HS-5 (cell line): ENCODE results near the gene DDX41.
"Not testable (repeated sequence)": the region's sequence is repeated elsewhere in the genome, so short reads cannot be mapped to it uniquely, and the experiment has no call there.

Experiments used
- DNase-seq: peaks from one replicate; pipeline ENCODE4 v3.0.0-alpha.2; 2012; ENCODE audit warnings: low read depth

DDX41 gene

DNA sequence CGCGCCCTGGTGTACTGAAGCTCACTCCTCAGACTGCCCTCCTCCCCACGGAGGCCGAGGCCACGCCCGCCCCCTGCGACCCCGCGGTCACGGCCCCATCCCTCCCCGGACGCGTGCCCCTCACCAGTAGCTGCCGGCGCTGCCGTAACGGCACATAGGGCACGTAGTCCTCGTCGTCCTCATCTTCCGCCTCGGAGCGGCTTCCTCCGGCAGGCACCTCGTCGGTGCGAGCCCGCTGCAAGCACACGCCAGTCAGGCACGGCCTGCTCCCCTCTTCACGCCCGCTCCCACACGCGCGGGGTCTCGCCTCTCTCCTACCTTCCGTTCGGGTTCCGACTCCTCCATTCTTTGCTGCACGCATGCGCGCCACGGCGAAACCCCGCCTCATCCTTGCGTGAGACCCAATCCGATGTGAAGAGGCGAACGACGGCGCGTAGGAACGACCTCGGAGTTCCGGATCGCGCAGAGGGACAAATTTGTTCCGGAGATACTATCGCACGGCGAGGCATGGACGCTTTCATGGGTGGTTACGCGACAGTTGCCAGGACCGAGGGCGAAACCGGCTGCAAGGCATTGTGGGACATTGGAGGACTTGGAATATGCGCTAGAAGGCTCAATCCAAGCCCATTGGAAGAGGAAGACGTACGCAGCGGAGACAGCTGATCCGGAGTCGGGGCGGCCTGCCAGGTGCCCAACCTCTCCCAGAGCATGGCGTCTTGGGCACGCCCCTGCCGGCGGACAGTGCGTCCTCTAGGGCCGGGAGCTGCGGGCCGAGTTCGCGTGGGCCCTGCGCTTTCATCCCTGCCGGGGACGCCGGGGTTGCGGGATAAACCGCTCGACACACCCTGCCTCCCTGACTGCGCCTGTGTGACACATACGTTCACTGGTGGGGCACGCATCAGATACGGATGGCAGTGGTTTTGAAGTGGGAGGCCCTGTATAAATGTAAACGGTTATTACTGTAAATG lies at the start of gene DDX41:
TSS of gene DDX41 (minus strand) at position 361 of the 968 bp plus-strand sequence. CDS start at position 345, 16 bp downstream.
- DNase-seq = peak; percentile 99

DNA sequence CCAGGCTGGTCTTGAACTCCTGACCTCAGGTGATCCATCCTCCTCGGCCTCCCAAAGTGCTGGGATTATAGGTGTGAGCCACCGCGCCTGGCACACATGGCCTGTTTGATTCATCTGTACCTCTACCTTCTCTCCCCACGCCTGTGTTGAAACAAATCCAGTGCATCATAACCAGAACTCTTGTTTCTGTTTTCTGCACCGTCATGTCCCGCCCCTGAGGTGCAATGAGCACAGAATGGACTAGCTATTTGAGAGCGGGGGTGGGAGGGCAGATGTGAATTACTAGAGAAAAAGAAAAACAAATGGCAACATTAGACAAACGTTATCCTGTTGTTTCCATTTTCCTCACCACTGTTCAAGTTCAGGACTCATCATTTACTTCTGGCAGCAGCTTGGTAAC lies 48.3 kb upstream of the DDX41 start:
- no peak for DNase-seq

DNA sequence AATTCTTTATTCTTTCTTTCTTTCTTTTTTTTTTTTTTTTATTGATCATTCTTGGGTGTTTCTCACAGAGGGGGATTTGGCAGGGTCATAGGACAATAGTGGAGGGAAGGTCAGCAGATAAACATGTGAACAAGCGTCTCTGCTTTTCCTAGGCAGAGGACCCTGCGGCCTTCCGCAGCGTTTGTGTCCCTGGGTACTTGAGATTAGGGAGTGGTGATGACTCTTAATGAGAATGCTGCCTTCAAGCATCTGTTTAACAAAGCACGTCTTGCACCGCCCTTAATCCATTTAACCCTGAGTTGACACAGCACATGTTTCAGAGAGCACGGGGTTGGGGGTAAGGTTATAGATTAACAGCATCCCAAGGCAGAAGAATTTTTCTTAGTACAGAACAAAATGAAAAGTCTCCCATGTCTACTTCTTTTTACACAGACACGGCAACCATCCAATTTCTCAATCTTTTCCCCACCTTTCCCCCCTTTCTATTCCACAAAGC lies 42.7 kb upstream of the DDX41 start:
- DNase-seq = not testable (repeated sequence)

DNA sequence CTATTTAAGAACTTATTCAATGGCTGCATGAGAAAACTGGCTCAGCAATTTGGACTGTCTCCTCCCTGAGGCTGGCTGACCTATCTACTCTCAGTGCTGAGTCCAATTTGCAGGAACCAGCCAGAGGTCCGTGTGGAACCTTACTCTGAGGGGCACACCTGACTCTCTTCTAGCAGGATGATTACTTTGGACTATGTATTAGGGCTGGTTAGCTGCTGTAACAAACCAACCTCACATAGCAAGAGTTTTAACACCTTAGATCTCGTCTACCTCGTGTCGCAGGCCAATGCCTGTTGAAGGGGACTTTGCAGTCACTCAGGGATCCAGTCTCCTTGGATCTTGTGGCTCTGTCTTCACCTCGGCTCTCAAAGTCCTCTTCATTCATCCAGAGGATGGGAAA lies 41.0 kb upstream of the DDX41 start:
- DNase-seq = no peak

DNA sequence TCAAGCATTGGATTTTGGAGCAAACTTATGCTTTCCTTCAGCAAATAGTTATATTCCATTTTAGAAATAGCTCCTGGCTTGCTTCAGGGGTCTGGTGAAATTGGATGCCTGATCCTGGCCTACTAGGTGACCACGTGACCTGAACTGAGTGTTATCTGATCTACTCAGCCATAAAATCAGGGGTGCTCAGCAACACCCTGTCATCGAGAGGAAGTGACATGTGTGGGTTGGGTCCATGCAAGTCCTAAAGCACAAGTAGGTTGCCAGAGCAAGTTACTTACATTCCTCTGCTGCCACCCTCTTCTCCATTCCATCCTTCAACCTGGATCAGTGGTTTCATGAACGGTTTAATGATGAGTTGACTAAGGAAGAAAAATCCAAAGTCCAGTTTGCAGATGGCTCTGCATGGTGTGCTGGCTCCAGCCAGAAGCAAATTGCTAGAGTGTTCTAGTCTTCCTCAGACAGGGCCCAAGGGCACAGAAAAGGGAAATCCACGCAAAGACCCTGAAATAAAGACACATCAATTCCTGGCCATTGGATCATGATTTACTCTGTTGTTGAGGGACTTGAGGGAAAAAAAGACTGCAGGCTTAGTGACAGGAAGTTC lies 40.4 kb upstream of the DDX41 start:
- DNase-seq = no peak

DNA sequence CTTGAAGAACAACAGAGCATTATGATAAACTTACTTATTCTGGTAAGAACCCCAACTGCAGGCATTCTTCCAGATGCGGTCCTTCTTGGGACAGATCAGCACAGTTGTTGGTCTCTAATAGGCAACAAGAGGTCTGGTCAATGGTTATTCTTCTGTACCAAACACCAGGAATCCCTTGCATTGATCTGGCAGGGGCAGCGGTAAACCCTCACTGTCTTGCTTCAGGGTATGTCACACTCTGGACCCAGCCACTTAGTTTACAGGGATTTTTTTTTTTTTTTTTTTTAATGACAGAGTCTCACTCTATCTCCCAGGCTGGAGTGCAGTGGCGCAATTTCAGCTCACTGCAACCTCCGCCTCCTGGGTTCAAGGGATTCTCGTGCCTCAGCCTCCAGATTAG lies 38.9 kb upstream of the DDX41 start:
- DNase-seq = no peak

DNA sequence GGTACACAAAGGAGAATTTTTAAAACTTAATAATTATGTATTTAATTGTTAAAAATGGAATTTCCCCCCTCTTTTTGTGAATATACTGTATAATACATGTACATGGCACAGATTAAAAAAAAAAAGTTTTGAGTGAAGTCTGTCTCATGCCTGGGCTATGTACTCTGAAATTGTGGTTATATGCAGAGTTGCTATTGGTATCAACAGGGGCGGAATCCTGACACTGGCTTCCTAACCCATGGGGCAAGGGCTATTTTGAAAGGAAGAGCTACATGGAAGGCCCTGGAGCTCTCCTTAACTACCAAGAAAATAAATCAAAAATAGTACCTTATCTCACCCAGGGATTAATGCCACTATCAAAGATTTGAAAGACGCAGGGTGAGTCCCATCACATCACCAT lies 38.5 kb upstream of the DDX41 start:
- DNase-seq = no peak

DNA sequence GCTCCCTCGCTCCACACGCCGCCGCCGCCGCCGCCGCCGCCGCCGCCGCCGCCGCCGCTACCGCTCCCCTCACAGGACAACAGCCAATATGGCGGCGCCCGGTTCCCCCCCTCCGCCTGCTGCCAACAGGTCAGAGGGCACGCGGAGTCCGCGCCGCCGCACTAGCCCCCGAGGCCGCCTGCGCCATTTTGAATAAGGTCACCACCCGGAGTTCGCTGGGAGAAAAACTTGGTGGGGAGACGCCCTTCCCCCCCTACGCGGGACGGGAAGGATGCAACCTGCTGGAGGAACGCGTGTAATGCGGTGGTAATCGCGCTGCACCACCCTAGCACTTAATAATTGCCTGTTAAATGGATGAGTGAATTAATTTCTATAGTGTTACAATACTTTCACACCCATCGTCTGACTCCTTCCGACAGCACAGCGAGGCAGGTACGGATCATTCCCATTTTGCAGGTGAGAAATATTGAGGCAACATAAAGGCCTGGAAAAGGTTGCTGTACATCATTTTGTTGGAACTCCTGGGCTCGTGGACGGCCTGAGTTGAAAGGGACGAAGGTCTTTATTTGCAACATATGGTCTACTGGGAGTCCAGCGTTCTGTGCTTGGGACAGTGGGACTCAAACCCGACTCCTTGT lies 37.8 kb upstream of the DDX41 start, which contains the start of gene FAM193B:
TSS of gene FAM193B (minus strand) at position 90 of the 638 bp plus-strand sequence. CDS start 105 bp downstream, outside the sequence.
- DNase-seq = peak; percentile 68

DNA sequence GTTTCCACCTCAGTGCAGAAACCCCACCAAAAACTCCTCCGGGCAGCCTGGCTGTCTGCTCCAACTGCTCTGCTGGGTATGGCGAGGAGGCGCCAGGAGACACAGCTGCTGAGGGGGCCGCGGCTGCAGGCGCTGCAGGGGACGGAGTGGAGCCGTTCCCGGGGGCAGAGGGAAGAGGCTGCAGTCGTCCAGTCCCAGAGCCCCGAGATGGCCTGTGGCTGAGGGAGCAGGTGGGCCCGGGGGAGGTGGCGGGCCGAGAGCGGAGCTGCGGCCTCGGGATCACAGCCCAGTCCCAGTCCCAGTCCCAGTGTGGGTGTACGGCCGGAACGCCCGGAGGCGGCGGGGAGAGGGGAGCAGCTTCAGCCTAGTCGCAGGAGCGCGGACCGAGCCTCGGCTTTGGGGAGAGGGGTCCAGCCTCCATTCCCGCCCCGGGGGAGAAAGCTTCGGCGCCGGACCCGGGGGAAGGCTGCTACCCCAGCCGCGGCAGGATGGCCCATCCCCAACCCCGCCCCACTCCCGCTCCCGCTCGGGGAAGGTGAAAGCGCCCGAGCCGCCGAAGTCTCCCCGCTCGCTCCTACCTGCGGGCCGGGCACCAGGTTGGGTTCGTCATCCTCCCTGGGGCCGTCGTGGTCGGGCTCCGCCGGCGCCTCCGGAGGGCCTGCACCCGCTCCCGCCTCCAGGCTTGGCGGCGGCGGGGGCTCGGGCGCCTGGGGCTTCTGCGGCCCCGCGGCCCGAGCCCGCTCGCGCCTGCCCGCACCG lies 37.1 kb upstream of the DDX41 start:
- no peak for DNase-seq

DNA sequence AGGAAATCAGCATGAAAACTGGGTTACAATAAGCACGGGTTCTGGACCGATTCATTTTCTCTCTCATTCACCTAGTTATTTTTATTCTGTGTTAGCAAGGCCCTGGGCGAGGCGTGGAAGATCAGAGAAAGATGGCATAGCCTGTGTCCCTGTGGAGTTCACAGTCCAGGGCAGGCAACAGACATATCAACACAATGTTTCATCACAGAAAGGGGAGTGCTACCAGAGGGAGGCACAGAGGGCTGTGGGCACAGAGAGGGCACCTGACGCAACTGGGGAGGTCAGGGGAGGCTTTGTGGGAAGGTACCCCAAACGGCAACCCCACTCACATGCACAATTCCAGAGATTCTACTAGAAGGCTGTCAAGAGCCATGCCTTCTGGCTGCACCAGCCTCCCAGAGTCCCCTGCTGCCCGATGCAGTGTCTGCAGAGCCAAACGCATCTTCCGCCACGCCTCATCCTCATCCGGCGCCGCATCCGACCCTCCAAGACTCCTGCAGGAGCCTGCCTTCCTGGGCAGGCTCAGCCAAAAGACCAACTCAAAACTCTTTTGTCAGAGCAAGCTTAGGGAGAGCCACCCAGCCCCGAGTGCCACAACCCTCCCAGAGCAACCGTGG lies 36.2 kb upstream of the DDX41 start:
- DNase-seq = no peak

DNA sequence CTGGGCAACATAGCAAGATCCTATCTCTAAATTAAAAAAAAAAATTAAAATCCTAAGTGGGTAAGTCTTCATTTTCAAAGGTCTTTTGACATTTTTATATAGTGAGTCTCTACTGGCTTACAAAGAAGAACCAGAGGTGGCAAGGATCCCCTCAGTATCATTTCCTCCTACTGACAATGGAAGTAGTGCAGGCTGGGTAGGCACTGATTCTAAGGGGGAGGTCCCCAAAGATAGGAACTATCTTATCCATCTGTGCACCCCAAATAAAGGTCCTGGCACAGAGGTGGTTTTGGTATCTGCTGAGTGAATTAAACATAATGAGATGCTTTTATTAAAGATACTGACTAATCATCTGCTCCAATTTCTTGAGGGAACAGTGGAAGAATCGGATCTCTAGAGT lies 33.4 kb upstream of the DDX41 start:
- DNase-seq = no peak

DNA sequence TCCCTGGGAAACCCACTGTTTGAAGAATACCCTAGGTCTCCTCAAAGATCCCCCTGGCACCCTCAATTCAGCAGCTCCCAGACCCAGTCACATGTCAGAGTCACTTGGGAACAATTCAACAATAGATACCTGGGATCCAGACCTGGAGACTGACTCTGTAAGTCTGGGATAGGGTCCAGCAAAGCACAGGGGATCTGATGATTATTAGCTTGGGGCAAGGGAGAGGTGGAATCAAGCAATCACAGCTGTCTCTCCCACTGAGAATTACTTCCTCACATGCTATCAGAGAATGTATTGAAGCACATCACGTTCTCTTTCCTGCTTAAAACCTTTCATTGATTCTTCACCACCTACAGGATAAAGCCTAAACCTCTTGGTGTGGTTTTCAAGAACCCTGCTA lies 31.7 kb upstream of the DDX41 start:
- no peak for DNase-seq

DNA sequence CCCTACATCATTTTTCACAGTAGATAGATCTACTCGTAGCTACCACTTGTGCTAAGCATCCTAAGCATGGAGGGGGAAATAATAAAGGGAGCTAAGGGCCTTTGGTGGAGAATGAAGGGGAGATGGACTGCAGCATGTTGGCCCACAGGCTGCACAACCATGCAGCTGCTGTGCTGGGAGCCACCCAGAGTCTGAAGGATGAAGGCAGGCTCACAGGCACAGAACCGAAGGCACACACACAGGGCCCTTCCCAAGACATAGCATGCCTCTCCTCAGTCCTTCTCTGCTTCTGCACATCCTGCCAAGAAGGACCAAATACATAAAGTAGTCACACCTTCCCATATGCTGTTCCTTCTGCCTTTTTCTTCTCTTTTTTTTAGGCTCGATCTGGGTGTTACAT lies 31.0 kb upstream of the DDX41 start:
- no peak for DNase-seq

DNA sequence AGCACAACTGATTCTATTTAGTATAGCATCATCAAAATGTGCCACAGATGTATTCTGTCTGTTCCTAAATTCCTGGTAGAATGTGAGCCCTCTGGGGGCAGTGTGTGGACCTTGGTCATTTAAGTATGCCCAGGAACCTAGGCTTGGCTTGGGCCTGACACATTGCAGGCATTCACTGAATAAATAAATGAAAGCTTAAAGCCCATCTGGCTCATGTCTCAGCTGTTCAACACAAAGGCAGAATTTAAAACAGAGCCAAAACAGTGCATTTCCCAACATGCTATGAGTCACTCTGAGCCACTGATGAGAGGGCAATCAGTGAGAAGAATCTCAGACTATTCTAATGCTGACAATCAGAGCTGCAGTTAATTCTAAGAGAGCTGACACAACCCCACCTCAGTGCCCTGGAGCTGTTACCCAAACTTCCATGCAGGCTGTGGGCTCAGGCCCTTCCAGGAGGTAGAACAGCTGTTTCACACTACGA lies 29.5 kb upstream of the DDX41 start:
- peak; percentile 99 for DNase-seq

DNA sequence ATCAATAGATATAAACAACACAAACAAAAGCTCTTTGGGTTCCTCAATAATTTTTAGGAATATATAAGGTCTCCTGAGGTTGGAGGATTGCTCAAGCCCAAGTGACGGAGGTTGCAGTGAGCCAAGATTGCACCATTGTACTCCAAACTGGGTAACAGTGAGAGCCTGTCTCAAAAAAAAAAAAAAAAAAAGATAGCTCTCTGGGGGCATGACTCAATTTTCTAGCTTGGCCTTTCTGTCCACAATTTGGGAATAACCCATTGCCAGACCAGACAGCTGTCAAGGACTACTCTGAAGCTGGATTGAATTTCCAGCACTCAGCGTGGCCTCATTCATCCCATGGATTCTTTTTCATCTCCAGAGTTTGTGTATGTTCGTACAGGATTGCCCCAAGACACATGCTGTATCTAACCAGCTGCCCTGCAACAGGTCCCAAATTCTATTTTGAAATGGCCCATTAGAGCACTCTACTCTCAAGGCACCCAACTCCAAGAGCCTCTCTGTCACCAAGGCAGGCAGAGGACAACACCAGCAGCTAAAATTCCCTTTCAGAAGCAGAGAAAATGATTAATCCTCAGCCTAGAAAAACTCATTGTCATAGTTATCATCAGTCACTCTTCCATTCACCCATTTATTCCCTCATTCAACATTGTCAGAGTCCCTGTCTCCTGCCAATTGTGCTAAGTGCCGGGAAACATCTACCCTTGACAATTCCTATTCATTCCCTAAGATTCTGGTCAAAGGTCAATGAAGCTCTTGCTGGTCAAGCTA lies 28.9 kb upstream of the DDX41 start:
- peak; percentile 76 for DNase-seq

DNA sequence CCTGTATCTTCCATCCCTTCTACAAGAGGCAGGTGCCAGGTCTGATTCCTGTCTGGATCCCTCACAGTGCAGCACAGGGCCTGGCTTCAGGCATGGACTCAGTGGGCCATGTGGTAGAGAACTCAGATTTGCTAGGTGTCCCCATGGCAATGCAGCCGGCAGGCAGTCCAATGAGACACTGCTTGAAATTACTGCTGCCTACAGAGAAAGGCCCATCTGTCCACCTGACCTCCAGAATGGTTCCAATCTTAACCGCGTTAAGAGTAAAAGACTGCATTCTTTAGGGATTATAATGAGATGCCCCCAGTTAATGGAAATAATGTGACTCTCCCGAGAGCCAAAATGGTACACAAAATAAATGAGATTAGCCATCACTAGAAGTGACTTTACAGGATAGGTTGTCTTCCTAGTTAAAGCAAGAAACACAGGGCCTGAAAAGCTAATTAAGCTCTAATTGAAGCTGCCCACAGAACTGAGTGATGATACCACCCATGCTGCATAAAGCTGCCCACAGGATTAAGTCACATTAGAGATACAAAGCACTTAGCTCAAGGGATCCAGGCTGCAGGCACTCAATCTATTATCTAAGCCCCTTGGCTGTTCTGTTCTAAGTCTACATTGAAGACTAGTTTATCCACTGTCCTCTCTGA lies 26.2 kb upstream of the DDX41 start:
- no peak for DNase-seq

DNA sequence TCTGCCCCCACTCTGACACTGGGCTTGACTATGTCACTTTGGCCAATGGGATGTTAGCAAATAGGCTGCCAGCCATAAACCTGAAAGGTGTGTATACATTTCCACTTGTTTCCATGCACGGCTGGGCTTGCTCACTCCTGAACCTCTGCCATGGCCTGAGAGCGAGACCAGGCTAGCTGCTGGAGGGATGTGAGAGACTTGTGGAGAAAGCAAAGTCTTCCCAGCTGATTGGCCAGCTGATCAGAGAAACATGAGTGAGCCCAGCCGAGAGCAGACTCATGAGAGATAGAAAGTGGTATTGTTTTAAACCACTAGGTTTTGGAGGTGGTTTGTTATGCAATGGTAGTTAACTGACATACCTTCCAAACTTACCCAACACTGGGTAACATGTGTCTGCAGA lies 23.7 kb upstream of the DDX41 start:
- DNase-seq = no peak

DNA sequence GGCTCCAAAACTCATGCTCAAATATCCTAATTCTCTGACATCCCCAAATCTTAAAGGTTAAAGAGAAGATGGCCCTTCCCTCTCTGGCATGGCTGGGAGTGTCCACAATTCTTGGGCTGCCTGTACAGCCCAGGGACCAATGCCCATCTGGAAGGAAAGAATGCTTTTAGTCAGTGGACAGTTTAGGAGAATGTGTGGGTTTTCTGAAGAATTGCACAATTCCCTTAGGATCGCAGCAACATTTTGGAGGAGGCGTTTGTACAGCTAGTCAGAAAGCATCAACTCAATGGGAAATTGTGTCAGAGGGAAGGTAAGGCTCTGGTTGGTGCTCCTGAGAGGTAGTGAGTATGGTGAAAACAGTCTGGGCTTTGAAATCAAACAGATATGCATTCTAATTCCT lies 22.6 kb upstream of the DDX41 start:
- DNase-seq = peak; percentile 69

DNA sequence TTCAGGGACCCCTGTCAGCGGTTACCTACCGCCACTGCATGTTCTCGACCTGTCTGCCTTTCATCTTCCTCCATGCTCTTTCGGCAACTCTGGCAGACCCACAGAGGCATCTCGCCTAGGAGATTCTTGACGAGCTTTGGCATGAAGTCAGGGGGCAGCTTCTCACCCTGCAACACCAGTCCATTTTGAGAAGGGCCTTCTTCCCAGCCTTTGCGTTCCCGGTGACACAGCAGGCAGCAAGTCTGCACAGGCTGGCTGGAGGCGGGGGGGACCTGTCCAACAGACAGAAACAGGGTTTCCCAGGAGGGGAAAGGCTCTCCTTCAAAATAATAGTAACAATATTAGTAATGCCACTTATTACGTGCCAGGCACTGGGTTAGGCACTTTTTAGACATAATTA lies 22.1 kb upstream of the DDX41 start:
- no peak for DNase-seq
